Fibroblast of lung (primary cell): ENCODE measurements around the gene HEXIM1. TPM values are rescaled to one million over a fixed set of nuclear protein-coding genes. Genes with fewer than 3 reads are reported as not detected.

ENCODE experiments used
- DNase-seq, 2 donors: peaks; one replicate each; pipeline versions ENCODE4 v3.0.0 to v3.0.0-alpha.2; 2010; ENCODE audit warnings: low read depth in 2 of 2
- H2AFZ ChIP-seq: 2 replicates; pipeline ENCODE4 v1.5.1; 2012; ENCODE audit warnings: low read length, control low read depth, inconsistent platforms
- H3K27ac ChIP-seq: 2 replicates; pipeline ENCODE4 v1.5.1; 2011; ENCODE audit warnings: low read length, control low read depth; ENCODE audit not compliant: insufficient read depth
- H3K27me3 ChIP-seq: 2 replicates; pipeline ENCODE4 v1.5.1; 2011; ENCODE audit warnings: mild to moderate bottlenecking, low read length; ENCODE audit not compliant: control insufficient read depth, insufficient read depth
- H3K36me3 ChIP-seq: 2 replicates; pipeline ENCODE4 v1.5.1; 2011; ENCODE audit warnings: low read length; ENCODE audit not compliant: control insufficient read depth, insufficient read depth
- H3K4me1 ChIP-seq: 2 replicates; pipeline ENCODE4 v1.5.1; 2011; ENCODE audit warnings: low read length; ENCODE audit not compliant: control insufficient read depth, insufficient read depth; ENCODE audit errors: extremely low read depth
- H3K4me2 ChIP-seq: 2 replicates; pipeline ENCODE4 v1.5.1; 2011; ENCODE audit warnings: low read length, control low read depth; ENCODE audit not compliant: insufficient read depth; ENCODE audit errors: extremely low read depth
- H3K4me3 ChIP-seq, 4 experiments: fragments of 200-600 bp in 1 of 4; sonication (generic) in 1 of 4; replicated peaks in 1 of 4; 2 replicates each; pipeline ENCODE4 v1.5.1; 2011 to 2016; ENCODE audit warnings: low read length in 4 of 4, low read depth in 3 of 4, mild to moderate bottlenecking in 3 of 4, control low read depth in 2 of 4, inconsistent platforms in 1 of 4, mixed read lengths in 1 of 4; ENCODE audit not compliant: insufficient read depth in 1 of 4; ENCODE audit errors: control extremely low read depth in 1 of 4
- H3K79me2 ChIP-seq: 2 replicates; pipeline ENCODE4 v1.5.1; 2012; ENCODE audit warnings: mild to moderate bottlenecking, low read length, inconsistent platforms; ENCODE audit not compliant: control insufficient read depth, insufficient read depth
- H3K9ac ChIP-seq: 2 replicates; pipeline ENCODE4 v1.5.1; 2011; ENCODE audit warnings: mild to moderate bottlenecking, low read length, control low read depth; ENCODE audit not compliant: insufficient read depth
- H3K9me3 ChIP-seq: 2 replicates; pipeline ENCODE4 v1.5.1; 2012; ENCODE audit warnings: low read depth, low read length; ENCODE audit not compliant: control insufficient read depth, insufficient read depth
- H4K20me1 ChIP-seq: 2 replicates; pipeline ENCODE4 v1.5.1; 2011; ENCODE audit warnings: low read length; ENCODE audit not compliant: control insufficient read depth, insufficient read depth; ENCODE audit errors: extremely low read depth
- CTCF ChIP-seq, 2 donors: IDR thresholded peaks in 1 of 2; conservative IDR thresholded peaks in 1 of 2; 1 replicate in 1 of 2; 2 replicates in 1 of 2; pipeline ENCODE4 v1.5.1; 2011 to 2012; ENCODE audit warnings: low read length in 2 of 2, control low read depth in 1 of 2, inconsistent platforms in 1 of 2, low read depth in 1 of 2, mild to moderate bottlenecking in 1 of 2
- EZH2 ChIP-seq: IDR thresholded peaks from 2 replicates; pipeline ENCODE4 v1.5.1; 2012; ENCODE audit warnings: low read length, control low read depth, mild to moderate bottlenecking; ENCODE audit errors: missing control alignments
- polyA plus RNA-seq, 2 donors: library from polyadenylated mRNA; depleted of rRNA in 1 of 2; stranded (reverse) in 1 of 2; unstranded in 1 of 2; fragments of >200 nt; gene quantifications; 2 replicates each; pipeline ENCODE4 v1.2.1, GENCODE V29; 2011 to 2012; ENCODE audit warnings: missing spikeins in 1 of 2
- total RNA-seq: library from RNA; depleted of rRNA; stranded (reverse); fragments of >200 nt; gene quantifications from 2 replicates; pipeline ENCODE4 v1.2.1, GENCODE V29; 2014

The HEXIM1 gene
- total and polyA plus RNA-seq, 2 donors (not counting 1 experiment from before 2014, with no cell fraction given) = 9.9 to 11.7 TPM

GRCh38 chr17:45138911-45139532 lies 9.3 kb upstream of the HEXIM1 start:
- H3K4me1 ChIP-seq = peaks cover 7% of the 10 kb centered on the region
- no peaks in the 10 kb centered on the region for H3K9me3 ChIP-seq
- no peak for DNase-seq
- TF ChIP-seq EZH2 (no peak), CTCF (conservative IDR thresholded peaks at IDR 0.05 in 1 of 2, IDR thresholded peaks at IDR 0.05 in 1 of 2; ENCODE audit: low read depth in 1 of 2, low read length in 2 of 2) (no peak)
- no peak overlapping the region for H3K27ac ChIP-seq
- no peaks in the 10 kb centered on the region for H3K27me3 ChIP-seq
- H3K36me3 ChIP-seq = no peaks in the 10 kb centered on the region
- no peak overlapping the region for H3K9ac ChIP-seq
- no peaks in the 10 kb centered on the region for H3K79me2 ChIP-seq
- H3K4me3 ChIP-seq = no peak overlapping the region
- H3K4me2 ChIP-seq = no peak overlapping the region
- H2AFZ ChIP-seq = no peak overlapping the region
- H4K20me1 ChIP-seq = no peaks in the 10 kb centered on the region

GRCh38 chr17:45139533-45139920 lies 8.7 kb upstream of the HEXIM1 start:
- Histone ChIP-seq H3K27me3 (no peaks in the 10 kb centered on the region), H3K27ac (no peak overlapping the region), H3K79me2 (no peaks in the 10 kb centered on the region), H4K20me1 (no peaks in the 10 kb centered on the region), H3K4me3 (no peak overlapping the region), H2AFZ (no peak overlapping the region), H3K4me1 (peaks cover 9% of the 10 kb centered on the region), H3K36me3 (no peaks in the 10 kb centered on the region), H3K9ac (no peak overlapping the region), H3K4me2 (no peak overlapping the region), H3K9me3 (no peaks in the 10 kb centered on the region)
- TF ChIP-seq CTCF (conservative IDR thresholded peaks at IDR 0.05 in 1 of 2, IDR thresholded peaks at IDR 0.05 in 1 of 2; ENCODE audit: low read depth in 1 of 2, low read length in 2 of 2) (no peak), EZH2 (no peak)
- DNase-seq = no peak

DNA sequence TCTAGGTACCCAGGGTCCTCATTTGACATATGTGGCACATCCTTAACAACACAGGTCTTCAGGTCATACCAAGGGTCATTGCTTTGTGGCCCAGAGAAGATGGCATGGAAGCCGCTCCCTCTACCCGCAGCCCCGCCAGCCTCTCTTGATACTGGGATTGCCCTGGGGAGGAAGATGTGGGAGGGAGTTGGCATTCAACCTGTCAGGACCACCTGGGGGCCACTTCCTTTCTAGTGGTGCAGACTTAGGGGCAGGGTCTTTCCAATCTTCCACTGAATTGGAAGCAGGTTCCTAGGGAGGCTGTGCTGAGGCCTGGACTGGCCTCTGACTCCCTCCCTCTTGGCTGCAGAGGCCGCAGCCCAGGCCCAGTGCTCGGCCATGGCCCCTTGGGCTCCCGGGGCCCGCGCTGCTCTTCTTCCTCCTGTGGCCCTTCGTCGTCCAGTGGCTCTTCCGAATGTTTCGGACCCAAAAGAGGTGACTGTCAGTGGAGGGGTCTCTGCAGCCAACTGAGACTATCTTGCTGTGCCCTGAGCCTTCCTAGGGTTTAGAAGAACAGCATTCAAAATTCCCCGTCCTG lies 5.1 kb upstream of the HEXIM1 start:
- no peak overlapping the region for H3K4me2 ChIP-seq
- H3K9me3 ChIP-seq = no peaks in the 10 kb centered on the region
- no peak for DNase-seq
- TF ChIP-seq CTCF (conservative IDR thresholded peaks at IDR 0.05 in 1 of 2, IDR thresholded peaks at IDR 0.05 in 1 of 2; ENCODE audit: low read depth in 1 of 2, low read length in 2 of 2) (no peak), EZH2 (no peak)
- no peaks in the 10 kb centered on the region for H3K27me3 ChIP-seq
- H2AFZ ChIP-seq = peak overlapping the region; percentile 1
- H3K79me2 ChIP-seq = no peaks in the 10 kb centered on the region
- H3K4me3 ChIP-seq = peak overlapping the region in 1 of 4 experiments; percentile 52
- no peaks in the 10 kb centered on the region for H4K20me1 ChIP-seq
- peaks cover 11% of the 10 kb centered on the region for H3K4me1 ChIP-seq
- H3K9ac ChIP-seq = no peak overlapping the region
- peak overlapping the region; percentile 80 for H3K27ac ChIP-seq
- H3K36me3 ChIP-seq = no peaks in the 10 kb centered on the region
